Mucosa of stomach (tissue), 1 donor: ENCODE data around the gene NOXO1.
A peak's percentile ranks its signal among the peaks of the same experiment; 100 is the strongest.

Source experiments
- H3K27me3 ChIP-seq: one replicate; pipeline ENCODE4 v1.7.0; 2013; ENCODE audit warnings: mild to moderate bottlenecking, low read length; ENCODE audit not compliant: control insufficient read depth, insufficient read depth
- H3K36me3 ChIP-seq: one replicate; pipeline ENCODE4 v1.7.0; 2013; ENCODE audit warnings: low read length; ENCODE audit not compliant: control insufficient read depth, insufficient read depth
- H3K4me1 ChIP-seq: one replicate; pipeline ENCODE4 v1.7.0; 2013; ENCODE audit warnings: mild to moderate bottlenecking, low read length; ENCODE audit not compliant: control insufficient read depth, insufficient read depth
- H3K4me3 ChIP-seq: one replicate; pipeline ENCODE4 v1.7.0; 2013; ENCODE audit warnings: low read length
- H3K9ac ChIP-seq: one replicate; pipeline ENCODE4 v1.7.0; 2013; ENCODE audit warnings: mild to moderate bottlenecking, low read length, moderate library complexity
- H3K9me3 ChIP-seq: one replicate; pipeline ENCODE4 v1.7.0; 2013; ENCODE audit warnings: mild to moderate bottlenecking, low read length, moderate library complexity; ENCODE audit not compliant: control insufficient read depth
- donor health status: Pancreatic carcinoma.

Gene NOXO1

GRCh38 chr16:1981398-1981836 lies at the start of gene NOXO1:
Gene NOXO1, minus strand, starts transcription at chr16:1981469. Its CDS starts 290 bp downstream, at chr16:1981179.
- H3K9ac ChIP-seq: no peak within 1 kb of the TSS

GRCh38 chr16:2030036-2030435 lies 48.8 kb upstream of the NOXO1 start:
- H3K4me3 ChIP-seq: no peak overlapping the region
- no peak overlapping the region for H3K9ac ChIP-seq
- peaks cover 3% of the 10 kb centered on the region for H3K36me3 ChIP-seq
- H3K4me1 ChIP-seq: peaks cover 59% of the 10 kb centered on the region
- H3K9me3 ChIP-seq: no peaks in the 10 kb centered on the region
- H3K27me3 ChIP-seq: no peaks in the 10 kb centered on the region

More at GRCh38 chr16:1981398-1981836, at the start of gene NOXO1:
- Histone ChIP-seq H3K27me3 (peaks cover 28% of the 10 kb centered on the region), H3K4me3 (no peak within 1 kb of the TSS), H3K4me1 (peaks cover 72% of the 10 kb centered on the region), H3K36me3 (peaks cover 8% of the 10 kb centered on the region), H3K9me3 (no peaks in the 10 kb centered on the region)

GRCh38 chr16:2029350-2029749 lies 48.1 kb upstream of the NOXO1 start:
- Histone ChIP-seq H3K4me1 (peaks cover 53% of the 10 kb centered on the region), H3K27me3 (no peaks in the 10 kb centered on the region), H3K9ac (no peak overlapping the region), H3K36me3 (peaks cover 3% of the 10 kb centered on the region), H3K9me3 (no peaks in the 10 kb centered on the region), H3K4me3 (no peak overlapping the region)

- Histone ChIP-seq H3K36me3 (peaks cover 3% of the 10 kb centered on the region), H3K9ac (peak overlapping the region; percentile 26), H3K9me3 (no peaks in the 10 kb centered on the region), H3K4me1 (peaks cover 54% of the 10 kb centered on the region), H3K27me3 (no peaks in the 10 kb centered on the region), H3K4me3 (no peak overlapping the region)
These were observed 47.5 kb upstream of the NOXO1 start for GRCh38 chr16:2028620-2029220.

- Histone ChIP-seq H3K9ac (peak overlapping the region; percentile 26), H3K4me3 (peak overlapping the region; percentile 75), H3K4me1 (peaks cover 53% of the 10 kb centered on the region)
These were observed 46.9 kb upstream of the NOXO1 start for GRCh38 chr16:2028146-2028545.

GRCh38 chr16:2027024-2028010 lies 46.0 kb upstream of the NOXO1 start:
- Histone ChIP-seq H3K4me1 (peaks cover 51% of the 10 kb centered on the region), H3K27me3 (no peaks in the 10 kb centered on the region), H3K4me3 (peak overlapping the region; percentile 75), H3K9ac (peak overlapping the region; percentile 26), H3K36me3 (peaks cover 3% of the 10 kb centered on the region), H3K9me3 (no peaks in the 10 kb centered on the region)

More at GRCh38 chr16:2028146-2028545, 46.9 kb upstream of the NOXO1 start:
- Histone ChIP-seq H3K9me3 (no peaks in the 10 kb centered on the region), H3K36me3 (peaks cover 3% of the 10 kb centered on the region), H3K27me3 (no peaks in the 10 kb centered on the region)

- H3K4me1 ChIP-seq: peaks cover 50% of the 10 kb centered on the region
- peak within 1 kb of the TSS; percentile 75 for H3K4me3 ChIP-seq
- peak within 1 kb of the TSS; percentile 61 for H3K9ac ChIP-seq
- no peaks in the 10 kb centered on the region for H3K9me3 ChIP-seq
- peaks cover 3% of the 10 kb centered on the region for H3K36me3 ChIP-seq
- no peaks in the 10 kb centered on the region for H3K27me3 ChIP-seq
These were observed 45.3 kb upstream of the NOXO1 start, which contains the start of gene NHERF2 for GRCh38 chr16:2026461-2027023. Gene NHERF2, plus strand, starts transcription at chr16:2026902. Its CDS starts 104 bp downstream, at chr16:2027006.

GRCh38 chr16:2025878-2026460 lies 44.7 kb upstream of the NOXO1 start:
- Histone ChIP-seq H3K36me3 (peaks cover 3% of the 10 kb centered on the region), H3K9ac (peak overlapping the region; percentile 61), H3K9me3 (no peaks in the 10 kb centered on the region), H3K4me3 (no peak overlapping the region), H3K27me3 (no peaks in the 10 kb centered on the region), H3K4me1 (peaks cover 50% of the 10 kb centered on the region)

- Histone ChIP-seq H3K36me3 (peaks cover 3% of the 10 kb centered on the region), H3K4me3 (no peak overlapping the region), H3K9me3 (no peaks in the 10 kb centered on the region), H3K4me1 (peaks cover 57% of the 10 kb centered on the region), H3K9ac (no peak overlapping the region), H3K27me3 (peaks cover 6% of the 10 kb centered on the region)
These were observed 44.0 kb upstream of the NOXO1 start for GRCh38 chr16:2025251-2025650.

- H3K9me3 ChIP-seq: no peaks in the 10 kb centered on the region
- H3K9ac ChIP-seq: peak overlapping the region; percentile 62
- H3K4me1 ChIP-seq: peaks cover 65% of the 10 kb centered on the region
- peaks cover 18% of the 10 kb centered on the region for H3K27me3 ChIP-seq
- no peak overlapping the region for H3K4me3 ChIP-seq
- no peaks in the 10 kb centered on the region for H3K36me3 ChIP-seq
These were observed 42.8 kb upstream of the NOXO1 start for GRCh38 chr16:2024032-2024420.

- Histone ChIP-seq H3K4me1 (peaks cover 60% of the 10 kb centered on the region), H3K27me3 (peaks cover 22% of the 10 kb centered on the region), H3K4me3 (peak overlapping the region; percentile 25), H3K9me3 (no peaks in the 10 kb centered on the region), H3K36me3 (no peaks in the 10 kb centered on the region), H3K9ac (peak overlapping the region; percentile 62)
These were observed 42.1 kb upstream of the NOXO1 start for GRCh38 chr16:2023092-2024031.
